ENCODE results near the gene DIP2C.

DIP2C gene

GRCh38 chr10:393787-394438 is 295.6 kb downstream of the DIP2C start:
- intact Hi-C loops (cut with DNase I; ENCODE audit: low total_unique reads) = no loop called here
- Histone ChIP-seq H3K9me3 (no peaks in the 10 kb centered on the region), H3K36me3 (peaks cover 15 to 24% (median 22%) of the 10 kb centered on the region in 3 donors), H3K27ac (no peak overlapping the region), H3K4me1 (peaks cover 0 to 18% (median 8%) of the 10 kb centered on the region in 4 donors), H3K4me3 (no peak overlapping the region), H3K27me3 (no peaks in the 10 kb centered on the region)
- DNase-seq = peak in 1 of 2 donors; percentile 35
- no peak for TF ChIP-seq CTCF (IDR thresholded peaks at IDR 0.05)

- Histone ChIP-seq H3K4me3 (no peak overlapping the region), H3K9me3 (no peaks in the 10 kb centered on the region), H3K27me3 (no peaks in the 10 kb centered on the region), H3K4me1 (peaks cover 0 to 18% (median 8%) of the 10 kb centered on the region in 4 donors), H3K27ac (no peak overlapping the region), H3K36me3 (peaks cover 15 to 26% (median 21%) of the 10 kb centered on the region in 3 donors)
- TF ChIP-seq CTCF (IDR thresholded peaks at IDR 0.05) = no peak
- peak in 1 of 2 donors; percentile 56 for DNase-seq
- intact Hi-C loops (cut with DNase I; ENCODE audit: low total_unique reads) = no loop called here
These were observed 296.2 kb downstream of the DIP2C start for GRCh38 chr10:393106-393745.

GRCh38 chr10:392705-393037 is 296.8 kb downstream of the DIP2C start:
- no peak overlapping the region for H3K27ac ChIP-seq
- no peaks in the 10 kb centered on the region for H3K27me3 ChIP-seq
- H3K9me3 ChIP-seq = no peaks in the 10 kb centered on the region
- no peak for TF ChIP-seq CTCF (IDR thresholded peaks at IDR 0.05)
- H3K4me1 ChIP-seq = peaks cover 0 to 18% (median 8%) of the 10 kb centered on the region in 4 donors
- H3K36me3 ChIP-seq = peaks cover 15 to 32% (median 27%) of the 10 kb centered on the region in 3 donors
- H3K4me3 ChIP-seq = no peak overlapping the region
- intact Hi-C loops (cut with DNase I; ENCODE audit: low total_unique reads) = no loop called here
- no peak for DNase-seq

- TF ChIP-seq CTCF (IDR thresholded peaks at IDR 0.05) = no peak
- Histone ChIP-seq H3K27ac (no peak overlapping the region), H3K4me3 (no peak overlapping the region), H3K4me1 (peaks cover 0 to 13% (median 5%) of the 10 kb centered on the region in 4 donors), H3K36me3 (peaks cover 21 to 38% (median 33%) of the 10 kb centered on the region in 3 donors), H3K9me3 (no peaks in the 10 kb centered on the region), H3K27me3 (no peaks in the 10 kb centered on the region)
- intact Hi-C loops (cut with DNase I; ENCODE audit: low total_unique reads) = no loop called here
- peak in 1 of 2 donors; percentile 61 for DNase-seq
These were observed 297.4 kb downstream of the DIP2C start for GRCh38 chr10:391847-392704.

GRCh38 chr10:391305-391704 is 298.2 kb downstream of the DIP2C start:
- no peak for TF ChIP-seq CTCF (IDR thresholded peaks at IDR 0.05)

More at GRCh38 chr10:391305-391704, 298.2 kb downstream of the DIP2C start:
- Histone ChIP-seq H3K27ac (no peak overlapping the region), H3K4me1 (peaks cover 0 to 5% (median 2%) of the 10 kb centered on the region in 4 donors), H3K27me3 (no peaks in the 10 kb centered on the region), H3K9me3 (no peaks in the 10 kb centered on the region), H3K36me3 (peaks cover 23 to 45% (median 41%) of the 10 kb centered on the region in 3 donors), H3K4me3 (no peak overlapping the region)
- peak in 1 of 2 donors; percentile 63 for DNase-seq
- intact Hi-C loops (cut with DNase I; ENCODE audit: low total_unique reads) = no loop called here
